ENCODE measurements around the gene TNFSF10.

Gene TNFSF10

DNA sequence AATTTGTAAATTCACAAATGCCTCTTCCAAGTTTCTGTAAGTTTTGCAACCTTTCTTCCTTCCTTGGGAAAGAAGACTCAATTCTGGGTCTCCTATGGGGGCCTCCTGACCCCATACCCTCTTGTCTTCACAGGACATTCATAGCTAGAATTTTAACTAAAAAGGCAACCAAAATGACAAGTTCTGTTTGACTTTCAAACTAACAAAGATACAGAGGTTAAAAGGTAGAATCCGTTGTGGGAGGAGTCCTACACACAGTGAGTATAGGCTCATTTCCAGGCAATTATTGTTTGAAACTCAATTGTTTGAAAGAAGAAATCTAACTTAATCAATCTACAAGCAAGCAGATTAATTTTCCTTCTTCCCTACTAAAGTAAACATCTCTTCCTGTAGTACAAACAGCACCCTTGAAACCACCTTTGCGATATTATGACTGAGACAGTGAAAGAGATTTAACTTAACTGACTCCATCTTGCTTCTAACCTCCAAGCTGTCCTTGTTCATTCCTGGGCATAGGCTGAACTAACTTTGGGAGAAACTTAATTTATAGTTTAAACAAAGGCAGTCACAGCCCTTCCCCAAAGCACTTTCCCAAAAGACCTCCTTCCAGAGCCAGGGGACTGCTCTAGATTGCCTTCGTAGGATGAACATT lies 14.4 kb upstream of the TNFSF10 start:
- Histone ChIP-seq H3K9ac (ENCODE audit: low read length) (no peak overlapping the region), H2AFZ (ENCODE audit: low read length) (no peak overlapping the region), H3K4me1 (ENCODE audit: low read length) (no peaks in the 10 kb centered on the region)

DNA sequence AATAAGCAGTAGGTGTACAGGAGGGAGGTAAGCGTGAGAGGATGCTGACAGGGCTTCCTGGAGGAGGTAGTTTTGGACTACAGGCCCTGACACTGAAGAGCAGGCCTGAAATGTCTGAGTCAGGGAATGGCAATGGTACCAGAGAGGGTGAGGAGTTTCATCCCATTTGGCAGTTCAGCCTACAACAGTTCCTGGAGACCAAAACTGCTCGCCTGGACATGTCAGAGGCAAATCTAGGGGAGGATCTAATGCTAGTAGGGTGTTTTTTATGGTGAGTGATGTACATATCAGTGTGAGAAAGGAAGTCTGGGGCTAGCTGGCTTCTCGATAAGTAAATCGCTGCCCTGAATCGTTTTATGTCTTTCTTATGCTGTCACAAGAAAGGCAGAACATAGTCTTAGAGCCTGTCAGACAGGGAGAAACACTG lies 13.8 kb upstream of the TNFSF10 start:
- Histone ChIP-seq H3K9me3 (replicated peaks; ENCODE audit: insufficient read depth, low read length) (no peaks in the 10 kb centered on the region), H4K20me1 (ENCODE audit: insufficient read depth, low read length) (no peaks in the 10 kb centered on the region), H2AFZ (ENCODE audit: low read length) (no peak overlapping the region), H3K4me3 (ENCODE audit: low read length) (no peak overlapping the region), H3K4me1 (ENCODE audit: low read length) (no peaks in the 10 kb centered on the region), H3K79me2 (ENCODE audit: low read length) (no peaks in the 10 kb centered on the region), H3K27ac (ENCODE audit: low read length) (no peak overlapping the region), H3K4me2 (ENCODE audit: low read depth, low read length) (no peak overlapping the region), H3F3A (ENCODE audit: insufficient read depth, low read length) (no peaks in the 10 kb centered on the region), H3K27me3 (replicated peaks; ENCODE audit: insufficient read depth, low read length) (no peaks in the 10 kb centered on the region), H3K9ac (ENCODE audit: low read length) (no peak overlapping the region), H3K9me2 (replicated peaks; ENCODE audit: insufficient read depth, low read length) (no peaks in the 10 kb centered on the region), H3K36me3 (replicated peaks; ENCODE audit: insufficient read depth, low read length) (no peaks in the 10 kb centered on the region)
- TF ChIP-seq, protein P1, sequence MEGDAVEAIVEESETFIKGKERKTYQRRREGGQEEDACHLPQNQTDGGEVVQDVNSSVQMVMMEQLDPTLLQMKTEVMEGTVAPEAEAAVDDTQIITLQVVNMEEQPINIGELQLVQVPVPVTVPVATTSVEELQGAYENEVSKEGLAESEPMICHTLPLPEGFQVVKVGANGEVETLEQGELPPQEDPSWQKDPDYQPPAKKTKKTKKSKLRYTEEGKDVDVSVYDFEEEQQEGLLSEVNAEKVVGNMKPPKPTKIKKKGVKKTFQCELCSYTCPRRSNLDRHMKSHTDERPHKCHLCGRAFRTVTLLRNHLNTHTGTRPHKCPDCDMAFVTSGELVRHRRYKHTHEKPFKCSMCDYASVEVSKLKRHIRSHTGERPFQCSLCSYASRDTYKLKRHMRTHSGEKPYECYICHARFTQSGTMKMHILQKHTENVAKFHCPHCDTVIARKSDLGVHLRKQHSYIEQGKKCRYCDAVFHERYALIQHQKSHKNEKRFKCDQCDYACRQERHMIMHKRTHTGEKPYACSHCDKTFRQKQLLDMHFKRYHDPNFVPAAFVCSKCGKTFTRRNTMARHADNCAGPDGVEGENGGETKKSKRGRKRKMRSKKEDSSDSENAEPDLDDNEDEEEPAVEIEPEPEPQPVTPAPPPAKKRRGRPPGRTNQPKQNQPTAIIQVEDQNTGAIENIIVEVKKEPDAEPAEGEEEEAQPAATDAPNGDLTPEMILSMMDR (IDR thresholded peaks at IDR 0.05; ENCODE audit: low read length): no peak
- TF ChIP-seq EZH2 (optimal IDR thresholded peaks at IDR 0.05; ENCODE audit: low read depth, low read length): no peak
- no peak for TF ChIP-seq EZH2phosphoT487 (IDR thresholded peaks at IDR 0.05; ENCODE audit: low read length)
- no peak for DNase-seq

More for the DNA sequence above, 14.4 kb upstream of the TNFSF10 start:
- no peak overlapping the region for H3K27ac ChIP-seq (ENCODE audit: low read length)
- DNase-seq: no peak
- no peaks in the 10 kb centered on the region for H3K9me3 ChIP-seq (replicated peaks; ENCODE audit: insufficient read depth, low read length)
- H4K20me1 ChIP-seq (ENCODE audit: insufficient read depth, low read length): no peaks in the 10 kb centered on the region
- no peaks in the 10 kb centered on the region for H3K27me3 ChIP-seq (replicated peaks; ENCODE audit: insufficient read depth, low read length)
- H3K79me2 ChIP-seq (ENCODE audit: low read length): no peaks in the 10 kb centered on the region
- no peaks in the 10 kb centered on the region for H3K36me3 ChIP-seq (replicated peaks; ENCODE audit: insufficient read depth, low read length)
- H3K4me2 ChIP-seq (ENCODE audit: low read depth, low read length): no peak overlapping the region
- TF ChIP-seq, protein P1 (IDR thresholded peaks at IDR 0.05; ENCODE audit: low read length): no peak
- TF ChIP-seq EZH2 (optimal IDR thresholded peaks at IDR 0.05; ENCODE audit: low read depth, low read length): no peak
- TF ChIP-seq EZH2phosphoT487 (IDR thresholded peaks at IDR 0.05; ENCODE audit: low read length): no peak
- H3K4me3 ChIP-seq (ENCODE audit: low read length): no peak overlapping the region
- H3F3A ChIP-seq (ENCODE audit: insufficient read depth, low read length): no peaks in the 10 kb centered on the region
- no peaks in the 10 kb centered on the region for H3K9me2 ChIP-seq (replicated peaks; ENCODE audit: insufficient read depth, low read length)

DNA sequence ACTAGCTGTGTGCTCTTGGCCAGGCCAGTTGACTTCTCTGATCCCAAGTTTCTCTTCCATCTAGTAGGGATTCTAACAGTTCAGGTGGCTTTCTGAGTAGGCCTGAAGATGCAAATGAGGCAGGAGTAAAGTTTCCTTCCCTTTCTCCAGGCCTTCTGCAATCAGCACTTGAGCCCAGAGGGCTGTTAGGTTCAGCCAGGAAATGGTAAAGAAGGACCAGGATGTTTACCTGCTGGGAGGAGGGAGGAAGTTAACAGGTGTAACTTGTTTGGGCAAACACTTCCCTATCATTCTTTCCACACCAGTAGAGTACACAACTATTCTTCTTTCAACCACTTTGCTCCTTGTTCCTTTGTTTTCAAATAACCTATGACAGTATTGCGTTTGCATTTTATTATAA lies 13.3 kb upstream of the TNFSF10 start:
- Histone ChIP-seq H3F3A (ENCODE audit: insufficient read depth, low read length) (no peaks in the 10 kb centered on the region), H2AFZ (ENCODE audit: low read length) (no peak overlapping the region), H3K9me3 (replicated peaks; ENCODE audit: insufficient read depth, low read length) (no peaks in the 10 kb centered on the region), H4K20me1 (ENCODE audit: insufficient read depth, low read length) (no peaks in the 10 kb centered on the region), H3K36me3 (replicated peaks; ENCODE audit: insufficient read depth, low read length) (no peaks in the 10 kb centered on the region), H3K4me1 (ENCODE audit: low read length) (no peaks in the 10 kb centered on the region), H3K4me2 (ENCODE audit: low read depth, low read length) (no peak overlapping the region), H3K9ac (ENCODE audit: low read length) (no peak overlapping the region), H3K27ac (ENCODE audit: low read length) (no peak overlapping the region), H3K4me3 (ENCODE audit: low read length) (no peak overlapping the region), H3K27me3 (replicated peaks; ENCODE audit: insufficient read depth, low read length) (no peaks in the 10 kb centered on the region), H3K79me2 (ENCODE audit: low read length) (no peaks in the 10 kb centered on the region), H3K9me2 (replicated peaks; ENCODE audit: insufficient read depth, low read length) (no peaks in the 10 kb centered on the region)
- no peak for DNase-seq
- no peak for TF ChIP-seq EZH2phosphoT487 (IDR thresholded peaks at IDR 0.05; ENCODE audit: low read length)
- no peak for TF ChIP-seq EZH2 (optimal IDR thresholded peaks at IDR 0.05; ENCODE audit: low read depth, low read length)
- TF ChIP-seq, protein P1 (IDR thresholded peaks at IDR 0.05; ENCODE audit: low read length): no peak

Measured in MM.1S (cell line).